Activated T-helper 2 cell treated with anti-CD3 and anti-CD28 coated beads, Interferon-gamma antibody, Interleukin-2, Interleukin-4, amounts not matched to agents 10 μg/mL and 5 μg/mL and 100 μg/mL, durations not matched to agents 14 hours and 24 hours and 36 hours (primary cell): Measurements from ENCODE around the gene LOXL1. TPM values are rescaled to one million over a fixed set of nuclear protein-coding genes. Genes with fewer than 3 reads are reported as not detected.

Experiments
- DNase-seq: peaks from one replicate; pipeline ENCODE4 v3.0.0; 2021; ENCODE audit warnings: low spot score
- H3K27ac Mint-ChIP-seq: one replicate; pipeline ENCODE4 v1.8.0; 2021; ENCODE audit warnings: mixed read lengths
- H3K27me3 Mint-ChIP-seq: one replicate; pipeline ENCODE4 v1.8.0; 2021; ENCODE audit warnings: low read depth, mixed read lengths
- H3K36me3 Mint-ChIP-seq: one replicate; pipeline ENCODE4 v1.8.0; 2021; ENCODE audit warnings: low read depth, mixed read lengths
- H3K4me1 Mint-ChIP-seq: one replicate; pipeline ENCODE4 v1.8.0; 2021; ENCODE audit warnings: low read depth, mixed read lengths
- H3K4me3 Mint-ChIP-seq: one replicate; pipeline ENCODE4 v1.8.0; 2021; ENCODE audit warnings: low read depth, mild to moderate bottlenecking, moderate library complexity, mixed read lengths
- H3K9me3 Mint-ChIP-seq: one replicate; pipeline ENCODE4 v1.8.0; 2021; ENCODE audit warnings: mixed read lengths
- intact Hi-C: fragments of 100-400 bp; cut with micrococcal nuclease; formaldehyde crosslinking; loops from one replicate; pipeline ENCODE4 v1.15.1; 2023
- total RNA-seq: library from RNA; stranded (reverse); gene quantifications from 2 replicates; pipeline ENCODE4 v1.2.3, GENCODE V29; 2022

The LOXL1 gene
- total RNA-seq, 1 donor from 2014 or later: 0.84 TPM

DNA sequence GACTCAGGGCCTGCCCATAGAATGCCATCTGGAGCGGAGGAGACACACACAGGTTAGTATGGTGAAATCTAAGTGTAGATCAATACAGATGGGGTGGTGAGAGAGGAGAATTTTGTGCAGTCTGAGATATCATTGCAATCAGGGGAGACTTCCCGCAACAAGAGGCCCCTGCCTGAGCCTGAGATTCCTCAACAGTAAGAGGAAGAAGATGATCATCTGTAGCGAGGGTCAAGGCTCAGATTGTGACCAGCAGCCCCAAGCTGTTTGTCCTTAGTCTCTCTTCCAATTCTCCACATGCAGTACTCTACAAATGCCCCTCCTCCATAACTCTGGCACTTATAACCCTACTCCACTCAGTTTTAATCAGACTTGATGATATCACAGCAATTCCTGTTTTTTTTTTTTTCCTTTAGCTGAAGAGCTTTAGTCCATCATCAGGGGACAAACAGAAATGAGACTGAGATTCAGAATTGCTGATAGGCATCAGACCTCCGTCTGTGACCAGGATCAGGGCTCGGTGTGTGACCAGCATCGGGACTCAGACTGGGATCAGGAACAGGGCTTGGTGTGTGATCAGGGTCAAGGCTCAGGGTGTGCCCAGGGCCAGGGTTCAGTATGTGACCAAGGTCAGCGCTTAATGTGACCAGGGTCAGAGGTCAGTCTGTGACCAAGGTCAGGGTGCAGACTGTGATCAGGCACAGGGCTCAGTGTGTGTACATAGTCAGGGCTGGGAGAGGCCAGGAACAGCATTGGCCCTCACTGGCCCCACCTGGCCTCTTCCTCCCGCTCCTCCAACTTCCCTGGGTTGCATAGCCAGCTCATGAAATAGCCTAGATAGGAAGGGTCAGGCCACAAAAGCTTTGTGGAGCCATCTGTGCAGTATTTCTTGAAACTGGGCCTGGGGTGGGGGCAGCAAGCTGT, 14.1 kb downstream of the LOXL1 start:
- intact Hi-C loops: no loop called here
- Mint-ChIP-seq H3K27ac (no peak overlapping the region), H3K4me3 (no peak overlapping the region), H3K27me3 (no peaks in the 10 kb centered on the region), H3K36me3 (no peaks in the 10 kb centered on the region), H3K4me1 (peaks cover 7% of the 10 kb centered on the region), H3K9me3 (no peaks in the 10 kb centered on the region)
- no peak for DNase-seq

DNA sequence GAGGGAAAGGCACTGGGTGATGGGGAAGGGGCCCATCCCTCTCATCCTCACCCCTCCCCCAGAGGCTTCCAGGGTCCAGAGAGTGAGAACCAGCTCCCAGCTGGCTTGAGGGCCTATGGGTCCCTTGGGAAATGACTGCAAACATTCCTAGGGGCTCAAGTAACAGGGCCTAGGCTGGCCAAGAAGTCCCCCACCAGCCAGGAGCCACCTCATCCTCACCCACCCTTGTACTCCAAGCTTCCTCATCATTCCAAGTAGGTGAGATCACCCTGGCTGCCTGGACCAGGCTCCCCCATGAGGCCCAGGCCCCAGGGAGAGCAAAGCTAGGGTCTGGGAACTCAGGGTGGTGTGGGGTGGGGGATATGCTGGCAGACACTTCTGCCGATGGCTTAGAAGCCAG, 14.8 kb downstream of the LOXL1 start:
- Mint-ChIP-seq H3K4me3 (no peak overlapping the region), H3K27ac (no peak overlapping the region), H3K4me1 (peaks cover 7% of the 10 kb centered on the region), H3K36me3 (no peaks in the 10 kb centered on the region), H3K9me3 (no peaks in the 10 kb centered on the region), H3K27me3 (no peaks in the 10 kb centered on the region)
- intact Hi-C loops: no loop called here
- DNase-seq: no peak

DNA sequence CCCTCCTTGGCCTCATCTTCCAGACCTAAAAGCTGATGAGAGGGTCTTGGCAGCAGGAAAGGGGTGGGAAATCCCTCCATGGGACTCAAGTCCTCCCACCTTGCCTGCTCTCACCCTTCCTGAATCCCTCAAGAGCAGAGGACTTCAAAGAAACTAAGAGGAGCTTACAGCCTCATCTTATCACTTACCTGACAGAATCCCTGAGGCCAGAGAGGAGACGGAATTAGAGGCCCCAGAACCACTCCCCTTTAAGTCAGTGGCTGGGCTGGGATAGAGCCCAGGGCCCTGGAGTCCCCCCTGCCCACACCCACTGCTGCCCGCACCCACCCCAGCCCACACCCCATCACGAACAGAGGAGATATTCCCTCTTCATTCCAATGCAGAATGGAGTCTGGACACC, 15.2 kb downstream of the LOXL1 start:
- no peak overlapping the region for H3K27ac Mint-ChIP-seq
- no peak overlapping the region for H3K4me3 Mint-ChIP-seq
- no peaks in the 10 kb centered on the region for H3K9me3 Mint-ChIP-seq

DNA sequence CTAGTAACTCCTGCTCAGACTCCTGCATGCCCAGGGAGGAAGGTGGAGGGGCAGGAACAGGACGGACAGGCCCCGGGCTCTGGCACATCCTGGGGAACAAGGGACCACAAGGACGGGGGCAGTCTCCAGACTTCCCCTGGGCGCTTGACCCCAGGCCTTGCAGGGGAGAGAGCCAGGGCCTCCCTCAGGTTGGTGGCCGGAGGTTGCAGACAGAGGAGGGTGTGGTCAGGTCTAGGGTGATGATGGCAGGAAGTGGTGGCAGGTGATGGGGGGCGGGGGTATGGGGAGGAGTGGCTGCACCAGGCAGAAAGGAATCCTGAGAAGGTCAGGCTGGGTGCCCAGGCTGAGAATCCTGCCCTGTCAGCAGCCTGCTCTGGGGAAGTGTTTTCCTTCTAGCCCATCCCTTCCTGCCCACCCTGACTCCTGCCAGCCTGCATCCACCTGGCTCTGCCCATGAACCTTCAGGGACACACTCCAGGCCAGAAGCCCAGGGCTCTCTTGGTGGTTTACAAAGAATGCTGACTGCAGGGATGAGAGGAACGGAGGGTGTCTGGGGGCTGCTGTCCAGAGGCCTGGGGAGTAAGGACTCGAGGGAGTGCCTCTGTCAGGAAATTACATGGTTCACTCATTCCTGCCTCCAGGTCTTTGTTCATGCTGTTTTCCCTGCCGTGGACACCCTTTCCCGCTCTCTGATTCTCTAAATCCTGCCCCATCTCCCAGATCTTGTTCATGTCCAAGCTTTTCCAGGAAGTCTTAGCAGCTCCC, 15.8 kb downstream of the LOXL1 start:
- H3K9me3 Mint-ChIP-seq: no peaks in the 10 kb centered on the region
- intact Hi-C loops: no loop called here
- no peaks in the 10 kb centered on the region for H3K27me3 Mint-ChIP-seq
- H3K36me3 Mint-ChIP-seq: no peaks in the 10 kb centered on the region
- H3K4me1 Mint-ChIP-seq: peaks cover 7% of the 10 kb centered on the region
- DNase-seq: no peak
- no peak overlapping the region for H3K4me3 Mint-ChIP-seq
- H3K27ac Mint-ChIP-seq: no peak overlapping the region

More for the DNA sequence above, 15.2 kb downstream of the LOXL1 start:
- H3K4me1 Mint-ChIP-seq: peaks cover 7% of the 10 kb centered on the region
- no peak for DNase-seq
- H3K27me3 Mint-ChIP-seq: no peaks in the 10 kb centered on the region
- intact Hi-C loops: no loop called here
- H3K36me3 Mint-ChIP-seq: no peaks in the 10 kb centered on the region

DNA sequence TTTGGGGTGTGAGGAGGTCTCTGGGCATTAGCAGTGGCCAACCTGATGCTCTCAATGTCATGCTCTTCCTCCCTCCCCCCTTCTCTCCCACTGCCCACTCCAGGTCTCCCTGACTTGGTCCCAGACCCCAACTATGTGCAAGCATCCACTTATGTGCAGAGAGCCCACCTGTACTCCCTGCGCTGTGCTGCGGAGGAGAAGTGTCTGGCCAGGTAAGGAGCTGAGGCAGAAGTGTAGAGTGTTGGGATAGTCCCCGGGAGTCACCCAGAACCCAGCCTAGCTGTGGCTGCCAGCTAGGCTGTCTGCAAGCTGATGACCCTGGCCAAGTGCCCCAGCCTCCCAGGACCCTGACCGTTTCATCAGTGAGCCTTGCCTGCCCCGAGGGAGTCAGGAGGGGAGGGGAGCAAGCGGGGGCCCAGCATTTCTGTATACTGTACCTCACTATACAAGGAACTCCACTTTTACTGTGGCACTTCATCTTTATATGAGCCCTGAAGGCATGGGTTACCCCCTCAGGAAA, 16.5 kb downstream of the LOXL1 start:
- Mint-ChIP-seq H3K9me3 (no peaks in the 10 kb centered on the region), H3K4me3 (no peak overlapping the region), H3K27me3 (no peaks in the 10 kb centered on the region), H3K36me3 (no peaks in the 10 kb centered on the region), H3K4me1 (peaks cover 7% of the 10 kb centered on the region), H3K27ac (no peak overlapping the region)
- DNase-seq: no peak
- intact Hi-C loops: no loop called here

DNA sequence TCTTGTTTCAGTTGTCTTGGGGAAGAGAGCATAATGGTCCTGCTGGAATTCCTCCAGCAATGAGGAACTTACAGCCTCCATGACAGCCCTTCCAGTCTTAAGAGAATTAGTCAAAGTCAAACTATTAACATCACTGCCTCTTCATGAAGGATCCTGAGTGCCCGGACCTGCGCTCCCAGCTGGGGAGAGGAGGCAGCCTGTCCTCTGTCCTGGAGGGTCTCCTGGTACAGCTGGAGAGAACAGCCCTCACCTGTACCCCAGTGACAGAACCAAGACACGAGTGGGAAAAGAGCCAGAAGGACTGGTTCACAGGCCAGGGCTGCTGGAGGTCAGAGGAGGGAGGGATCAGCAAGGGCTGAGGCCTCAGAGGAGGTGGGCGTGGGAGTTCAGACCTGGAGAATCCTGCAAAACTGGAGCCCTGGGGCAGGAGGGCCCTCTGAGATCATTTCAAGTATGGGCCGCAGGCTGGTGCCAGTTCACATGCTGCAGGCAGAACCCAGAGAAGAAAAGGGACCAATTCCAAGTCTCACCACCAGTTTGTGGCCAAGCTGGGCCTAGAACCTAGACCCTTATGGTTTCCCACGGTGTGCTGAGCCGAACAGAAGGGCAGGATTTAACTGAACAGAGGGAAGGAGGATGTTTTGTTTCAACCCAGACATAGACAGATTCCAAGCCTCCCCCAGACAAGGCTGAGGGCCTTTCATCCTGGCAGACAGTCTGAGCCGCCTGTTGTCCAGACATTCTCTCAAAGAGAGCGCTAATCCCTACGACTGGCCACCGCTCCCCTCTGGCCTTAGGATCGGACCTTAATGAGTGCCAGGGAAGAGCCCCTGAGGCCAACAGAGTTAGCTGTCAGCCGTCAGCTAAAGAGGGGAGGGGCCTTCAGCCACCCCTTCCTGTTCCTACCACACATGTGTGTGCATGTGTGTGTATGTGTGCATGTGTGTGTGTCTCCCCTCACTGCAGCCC, 18.2 kb downstream of the LOXL1 start:
- intact Hi-C loops: no loop called here
- Mint-ChIP-seq H3K27ac (no peak overlapping the region), H3K36me3 (no peaks in the 10 kb centered on the region), H3K9me3 (no peaks in the 10 kb centered on the region), H3K4me1 (peaks cover 7% of the 10 kb centered on the region), H3K4me3 (no peak overlapping the region), H3K27me3 (no peaks in the 10 kb centered on the region)
- no peak for DNase-seq

DNA sequence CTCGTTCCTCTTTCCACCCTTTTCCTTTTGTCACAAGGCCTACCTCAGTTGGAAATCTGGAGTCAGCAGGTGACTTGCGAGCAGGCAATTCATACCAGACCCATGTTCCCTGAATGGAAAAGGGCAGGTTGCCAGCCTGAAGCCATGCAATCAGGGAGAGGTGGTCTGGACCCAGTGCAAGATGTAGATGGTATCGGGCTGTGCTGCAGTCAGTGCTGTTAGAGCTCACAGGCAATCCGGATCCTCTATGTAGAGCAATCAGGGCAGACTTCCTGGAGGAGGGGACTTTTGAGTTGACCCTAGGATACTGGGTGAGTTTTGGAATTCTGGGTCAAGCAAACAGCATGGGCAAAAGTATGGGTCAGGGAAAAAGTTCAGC, 18.9 kb downstream of the LOXL1 start:
- Mint-ChIP-seq H3K27ac (no peak overlapping the region), H3K27me3 (no peaks in the 10 kb centered on the region), H3K9me3 (no peaks in the 10 kb centered on the region), H3K36me3 (no peaks in the 10 kb centered on the region), H3K4me1 (peaks cover 7% of the 10 kb centered on the region), H3K4me3 (no peak overlapping the region)
- intact Hi-C loops: no loop called here
- no peak for DNase-seq

DNA sequence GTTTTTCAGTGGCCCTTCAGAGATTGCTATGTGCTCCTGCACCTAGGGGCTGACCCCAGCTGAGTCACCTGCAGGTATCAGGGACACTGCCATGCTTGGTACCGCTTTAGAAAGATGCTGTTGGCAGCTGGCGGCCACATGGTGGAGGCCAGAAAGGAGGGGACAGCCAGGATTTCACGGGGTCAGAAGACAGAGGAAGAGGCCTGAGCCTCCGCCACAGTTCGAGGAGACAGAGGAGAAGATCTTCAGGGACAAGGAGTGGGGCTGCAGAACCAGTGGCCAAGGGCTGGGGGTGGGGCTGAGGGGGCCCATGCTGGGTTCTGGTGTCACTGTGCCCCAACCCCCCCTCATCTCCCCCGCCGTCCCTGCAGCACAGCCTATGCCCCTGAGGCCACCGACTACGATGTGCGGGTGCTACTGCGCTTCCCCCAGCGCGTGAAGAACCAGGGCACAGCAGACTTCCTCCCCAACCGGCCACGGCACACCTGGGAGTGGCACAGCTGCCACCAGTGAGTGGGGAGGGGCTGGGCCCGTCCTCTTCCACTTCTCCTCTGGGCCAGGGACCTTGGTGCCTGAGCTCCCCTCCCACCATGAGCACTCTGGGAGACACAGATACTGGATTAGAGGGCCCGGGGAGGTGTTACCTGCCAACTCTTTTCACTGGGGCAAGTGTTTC, 19.9 kb downstream of the LOXL1 start:
- Mint-ChIP-seq H3K27me3 (no peaks in the 10 kb centered on the region), H3K9me3 (no peaks in the 10 kb centered on the region), H3K4me3 (no peak overlapping the region), H3K36me3 (no peaks in the 10 kb centered on the region), H3K27ac (no peak overlapping the region), H3K4me1 (peaks cover 7% of the 10 kb centered on the region)
- intact Hi-C loops: no loop called here
- DNase-seq: no peak

DNA sequence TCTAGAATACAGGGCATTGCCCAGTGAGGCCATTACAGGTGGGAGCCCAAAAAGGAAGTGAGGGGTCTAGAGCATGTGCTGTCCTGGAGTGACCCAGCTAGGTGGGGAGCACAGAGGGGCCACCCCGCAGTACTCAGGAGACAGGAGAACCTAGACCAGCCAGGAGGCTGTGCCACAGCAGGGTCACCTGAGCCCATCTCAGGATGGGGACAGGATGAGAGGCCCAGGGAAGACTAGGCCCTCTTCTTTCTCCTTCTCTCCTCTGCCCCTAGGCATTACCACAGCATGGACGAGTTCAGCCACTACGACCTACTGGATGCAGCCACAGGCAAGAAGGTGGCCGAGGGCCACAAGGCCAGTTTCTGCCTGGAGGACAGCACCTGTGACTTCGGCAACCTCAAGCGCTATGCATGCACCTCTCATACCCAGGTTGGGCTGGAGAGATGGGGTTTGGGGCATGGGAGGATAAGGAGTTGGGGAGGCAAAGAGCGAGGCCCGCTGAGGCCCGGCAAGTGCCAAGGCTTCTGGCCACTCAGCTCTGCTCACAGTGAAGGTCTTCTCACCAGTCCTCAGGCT, 20.6 kb downstream of the LOXL1 start:
- DNase-seq: no peak
- Mint-ChIP-seq H3K36me3 (no peaks in the 10 kb centered on the region), H3K27me3 (no peaks in the 10 kb centered on the region), H3K9me3 (no peaks in the 10 kb centered on the region), H3K27ac (no peak overlapping the region), H3K4me3 (no peak overlapping the region), H3K4me1 (peaks cover 8% of the 10 kb centered on the region)
- intact Hi-C loops: no loop called here

DNA sequence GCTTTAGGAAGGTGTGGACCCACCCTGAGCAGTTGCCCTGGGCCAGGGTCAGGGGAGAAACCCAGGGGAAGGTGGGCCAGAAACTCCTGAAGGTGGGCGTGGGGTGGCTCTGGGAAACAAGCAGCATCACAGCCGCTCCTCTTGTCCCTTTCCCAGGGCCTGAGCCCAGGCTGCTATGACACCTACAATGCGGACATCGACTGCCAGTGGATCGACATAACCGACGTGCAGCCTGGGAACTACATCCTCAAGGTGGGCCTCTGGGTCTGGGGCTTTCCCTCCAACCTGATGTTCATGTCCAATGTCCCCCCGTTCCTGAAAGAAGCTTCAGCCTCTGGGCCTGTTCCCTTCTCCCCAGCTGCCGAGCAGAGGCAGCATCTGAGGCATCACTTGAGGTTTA, 21.4 kb downstream of the LOXL1 start:
- H3K4me3 Mint-ChIP-seq: no peak overlapping the region
- H3K9me3 Mint-ChIP-seq: no peaks in the 10 kb centered on the region
- H3K36me3 Mint-ChIP-seq: no peaks in the 10 kb centered on the region
- intact Hi-C loops: no loop called here
- H3K4me1 Mint-ChIP-seq: peaks cover 3% of the 10 kb centered on the region
- H3K27me3 Mint-ChIP-seq: no peaks in the 10 kb centered on the region
- no peak for DNase-seq
- H3K27ac Mint-ChIP-seq: no peak overlapping the region

DNA sequence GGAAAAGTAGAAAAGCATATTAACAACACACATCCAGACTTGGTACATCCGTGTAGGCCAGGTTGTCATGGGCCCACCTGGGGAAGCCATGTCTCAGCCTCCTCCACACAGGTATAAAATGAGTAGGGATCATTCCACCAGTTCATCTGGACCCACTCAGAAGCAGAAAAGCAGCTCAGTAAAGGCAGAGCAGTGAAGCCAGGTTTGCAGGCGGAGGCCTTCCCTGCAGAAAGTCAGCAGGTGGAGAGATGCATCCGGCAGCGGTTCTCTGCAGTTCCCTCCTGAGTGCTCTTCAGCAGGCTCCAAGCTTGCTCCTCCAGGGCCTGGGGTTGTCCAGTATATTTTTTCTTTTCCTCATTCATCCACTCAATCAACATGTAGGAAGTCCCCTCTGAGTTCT, 22.1 kb downstream of the LOXL1 start:
- Mint-ChIP-seq H3K4me1 (peaks cover 3% of the 10 kb centered on the region), H3K9me3 (no peaks in the 10 kb centered on the region), H3K27ac (no peak overlapping the region), H3K4me3 (no peak overlapping the region), H3K36me3 (no peaks in the 10 kb centered on the region), H3K27me3 (no peaks in the 10 kb centered on the region)
- DNase-seq: no peak
- intact Hi-C loops: no loop called here

DNA sequence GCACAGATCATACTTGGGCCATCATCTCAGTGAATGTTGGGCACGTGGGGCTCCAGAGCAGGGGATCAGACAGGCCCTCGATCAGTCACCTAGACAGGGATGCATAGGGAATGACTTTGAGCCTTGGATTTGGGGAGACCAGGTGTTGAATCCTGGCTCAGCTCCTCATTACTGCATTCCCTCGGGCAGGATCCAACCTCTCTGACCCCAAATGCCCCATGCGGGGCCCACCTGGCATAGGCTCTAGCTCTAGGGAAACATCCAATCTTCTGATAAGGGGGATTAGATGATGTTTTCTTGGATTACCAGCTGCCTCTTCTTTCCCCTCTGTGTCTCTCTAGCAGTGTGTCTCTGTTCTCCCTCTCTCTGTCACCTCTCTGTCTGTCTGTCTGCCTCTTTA, 22.7 kb downstream of the LOXL1 start:
- no peak for DNase-seq
- no peaks in the 10 kb centered on the region for H3K9me3 Mint-ChIP-seq
- no peaks in the 10 kb centered on the region for H3K36me3 Mint-ChIP-seq
- H3K27me3 Mint-ChIP-seq: no peaks in the 10 kb centered on the region
- H3K27ac Mint-ChIP-seq: no peak overlapping the region
- peaks cover 3% of the 10 kb centered on the region for H3K4me1 Mint-ChIP-seq
- intact Hi-C loops: no loop called here
- no peak overlapping the region for H3K4me3 Mint-ChIP-seq
